Fibroblast of peridontal ligament (primary cell): ENCODE measurements around the gene MAS1.
"Not testable (repeated sequence)": the region's sequence is repeated elsewhere in the genome, so short reads cannot be mapped to it uniquely, and the experiment has no call there.

Experiments used
- DNase-seq: peaks from one replicate; pipeline ENCODE4 v3.0.0-alpha.2; 2010; ENCODE audit errors: extremely low read depth

MAS1 gene

DNA sequence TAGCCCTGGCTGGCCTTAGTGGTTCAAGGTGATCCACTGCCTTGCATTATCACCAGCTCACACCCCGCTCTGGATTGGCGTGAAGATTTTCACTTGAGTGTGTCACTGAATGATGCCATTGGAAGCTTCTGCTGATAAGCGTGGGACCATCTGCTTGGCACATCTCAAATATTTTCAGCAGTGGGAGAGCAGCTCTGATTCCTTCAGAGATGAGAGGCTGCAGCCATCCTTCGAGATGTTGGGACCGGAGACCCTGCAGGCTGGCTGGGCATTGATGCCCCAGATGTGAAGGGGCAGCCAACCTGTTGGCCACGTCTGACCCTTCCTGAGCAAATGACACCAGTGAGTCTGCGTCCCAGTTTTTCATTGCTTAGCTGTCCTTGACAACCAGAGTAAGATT is at the start of gene MAS1:
Gene MAS1, plus strand, starts transcription at position 197 of the 400 bp plus-strand sequence. CDS start 15,968 bp downstream, outside the sequence.
- no peak for DNase-seq

- peak; percentile 7 for DNase-seq
These were observed 48.8 kb upstream of the MAS1 start for GRCh38 chr6:159842035-159842434.

GRCh38 chr6:159844737-159845645 is 45.8 kb upstream of the MAS1 start:
- DNase-seq, result no peak

GRCh38 chr6:159848552-159848951 is 42.2 kb upstream of the MAS1 start:
- DNase-seq, result not testable (repeated sequence)

GRCh38 chr6:159849851-159850250 is 40.9 kb upstream of the MAS1 start:
- DNase-seq, result not testable (repeated sequence)

DNA sequence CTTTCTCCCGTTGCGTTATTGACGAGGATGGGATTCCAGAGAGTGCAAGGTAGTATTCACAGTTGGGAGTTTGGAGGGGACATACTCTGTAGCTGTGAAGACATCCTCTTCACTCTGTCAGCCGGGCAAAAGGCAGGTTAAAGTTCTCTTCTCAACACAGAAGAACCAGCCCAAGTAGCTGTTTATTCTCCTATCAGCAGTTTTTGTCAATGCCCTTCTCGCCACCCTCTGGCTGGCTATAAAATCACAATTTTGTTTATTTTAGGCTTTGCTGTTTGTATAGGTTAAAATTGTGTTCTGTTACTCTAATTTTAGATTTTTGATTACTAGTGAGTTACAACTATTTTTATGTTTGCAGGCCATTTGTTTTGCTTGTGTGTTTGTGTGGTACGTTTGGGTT is 37.9 kb upstream of the MAS1 start:
- DNase-seq, result peak; percentile 35

GRCh38 chr6:159853754-159854153 is 37.0 kb upstream of the MAS1 start:
- DNase-seq, result no peak

DNA sequence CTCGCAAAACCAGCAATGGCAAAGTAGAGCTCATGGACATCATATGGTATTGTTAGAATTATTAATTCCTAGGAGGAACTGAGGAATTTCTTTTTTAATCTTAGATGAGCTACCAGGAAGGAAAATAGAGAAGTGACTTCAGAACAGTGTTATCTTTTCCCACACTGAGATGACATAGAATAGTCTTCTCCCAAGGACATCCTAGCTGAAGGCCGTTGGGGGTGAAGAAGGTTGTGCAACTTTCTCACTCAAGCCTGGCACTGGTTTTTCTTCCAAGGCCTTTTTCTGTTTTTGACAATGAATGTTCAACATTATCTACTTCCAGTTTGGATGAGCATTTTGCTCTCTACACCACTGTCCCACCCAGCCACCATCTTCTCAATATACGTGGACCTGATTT is 35.8 kb upstream of the MAS1 start:
- no peak for DNase-seq

- DNase-seq, result no peak
These were observed 32.5 kb upstream of the MAS1 start for GRCh38 chr6:159858259-159858658.

- no peak for DNase-seq
These were observed 30.3 kb upstream of the MAS1 start for GRCh38 chr6:159860482-159860881.

DNA sequence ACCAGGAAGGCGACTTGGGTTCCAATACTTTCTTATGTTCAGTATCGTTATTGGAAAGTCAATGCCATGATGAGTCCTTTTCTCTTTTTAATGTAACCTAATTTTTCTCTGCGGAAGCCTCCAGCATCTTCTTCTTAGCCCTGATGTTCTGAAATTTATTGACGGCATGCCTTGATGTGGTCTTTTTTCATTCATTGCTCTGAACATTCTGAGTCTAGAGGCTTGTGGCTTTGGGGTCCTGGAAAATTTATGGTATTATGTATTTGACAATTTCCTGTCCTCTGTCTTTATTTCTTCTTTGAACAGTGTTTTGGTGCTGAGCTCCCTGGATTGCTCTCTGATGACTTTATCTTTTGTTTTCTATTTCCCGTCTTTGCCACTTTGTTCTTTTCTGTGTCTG is 28.7 kb upstream of the MAS1 start:
- no peak for DNase-seq

DNA sequence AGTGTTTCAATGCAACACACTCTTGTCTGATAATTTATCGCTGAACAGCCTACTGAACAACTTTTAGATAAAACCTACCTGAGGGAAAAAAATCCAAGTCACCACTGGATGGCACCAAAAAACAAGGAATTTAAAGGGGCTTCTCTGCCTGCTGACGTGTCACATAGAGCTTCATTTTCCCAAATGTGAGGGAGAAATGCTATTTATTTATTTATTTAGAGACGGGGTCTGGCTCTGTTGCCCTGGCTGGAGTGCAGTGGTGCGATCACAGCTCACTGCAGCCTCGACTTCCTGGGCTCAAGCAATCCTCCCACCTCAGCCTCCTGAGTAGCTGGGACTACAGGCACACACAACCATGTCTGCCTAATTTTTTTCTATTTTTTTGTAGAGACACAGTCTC is 27.4 kb upstream of the MAS1 start:
- peak; percentile 89 for DNase-seq

- no peak for DNase-seq
These were observed 25.4 kb upstream of the MAS1 start for GRCh38 chr6:159865226-159865920.

GRCh38 chr6:159866286-159867247 is 24.2 kb upstream of the MAS1 start:
- no peak for DNase-seq

- peak; percentile 14 for DNase-seq
These were observed 19.5 kb upstream of the MAS1 start for GRCh38 chr6:159871241-159871640.

DNA sequence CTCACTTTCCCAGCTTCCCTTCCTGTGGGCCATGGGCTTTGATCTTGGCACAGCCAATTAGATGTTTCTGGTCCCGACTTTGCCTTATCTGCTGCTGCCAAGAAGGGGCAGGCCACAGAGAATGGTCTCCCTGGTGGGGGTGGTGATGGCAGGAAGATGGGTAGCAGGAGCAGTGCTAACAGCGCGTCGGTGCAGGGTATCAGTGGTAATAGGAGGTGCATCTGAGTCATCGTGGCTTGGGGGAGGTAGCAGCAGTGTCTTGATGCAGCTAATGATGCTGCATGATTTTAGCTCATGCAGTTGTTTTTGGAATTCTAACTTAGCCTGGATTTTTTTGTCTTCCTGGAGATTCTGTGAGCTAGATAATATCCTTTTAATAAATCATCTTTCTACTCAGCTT is 18.9 kb upstream of the MAS1 start:
- no peak for DNase-seq

DNA sequence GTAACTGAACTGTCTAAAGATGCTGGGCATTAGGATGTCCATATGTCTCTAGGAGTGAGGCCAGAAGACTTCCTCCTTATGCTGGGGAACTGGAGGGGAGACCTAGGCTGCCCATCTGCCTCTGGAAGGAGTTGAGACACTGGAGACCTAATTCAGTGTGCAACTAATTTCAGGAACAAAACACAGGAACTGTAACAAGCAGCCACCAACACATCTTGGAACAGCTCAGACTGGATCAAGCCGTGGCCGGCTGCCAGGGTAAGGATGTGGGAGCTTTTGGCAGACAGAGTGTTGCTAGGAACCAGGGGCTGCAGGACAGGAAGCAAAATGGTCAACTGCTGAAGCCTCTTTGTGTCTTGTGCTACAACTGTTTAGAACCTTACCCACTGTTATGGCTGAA is 16.4 kb upstream of the MAS1 start:
- DNase-seq, result peak; percentile 8

- DNase-seq, result no peak
These were observed 15.6 kb upstream of the MAS1 start for GRCh38 chr6:159875194-159875593.

GRCh38 chr6:159876242-159876641 is 14.5 kb upstream of the MAS1 start:
- no peak for DNase-seq

DNA sequence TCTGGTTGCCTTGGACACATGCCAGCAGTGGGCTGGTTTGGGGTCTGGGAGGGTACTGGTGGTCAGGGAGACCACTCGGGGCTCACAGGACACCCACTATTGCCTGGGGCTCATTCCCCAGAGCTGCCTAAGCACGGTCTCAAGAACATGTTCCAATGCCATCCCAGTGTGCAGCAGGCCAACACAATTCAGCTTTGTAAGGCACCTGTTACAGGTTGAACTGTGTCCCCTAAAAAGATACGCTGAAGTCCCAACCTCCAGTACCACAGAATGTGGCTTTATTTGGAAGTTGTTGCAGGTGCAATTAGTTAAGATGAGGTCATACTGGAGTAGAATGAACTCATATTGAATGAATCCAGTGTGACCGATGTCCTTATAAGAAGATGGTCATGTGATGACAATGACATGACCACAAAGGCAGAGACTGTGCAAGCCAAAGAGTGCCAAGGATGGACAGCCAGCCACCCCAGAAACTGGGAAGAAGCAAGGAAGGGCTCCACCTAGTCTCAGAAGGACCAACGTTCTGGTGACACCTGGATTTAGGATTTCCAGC is 13.5 kb upstream of the MAS1 start:
- DNase-seq, result no peak

- no peak for DNase-seq
These were observed 12.4 kb upstream of the MAS1 start for GRCh38 chr6:159878341-159878740.

DNA sequence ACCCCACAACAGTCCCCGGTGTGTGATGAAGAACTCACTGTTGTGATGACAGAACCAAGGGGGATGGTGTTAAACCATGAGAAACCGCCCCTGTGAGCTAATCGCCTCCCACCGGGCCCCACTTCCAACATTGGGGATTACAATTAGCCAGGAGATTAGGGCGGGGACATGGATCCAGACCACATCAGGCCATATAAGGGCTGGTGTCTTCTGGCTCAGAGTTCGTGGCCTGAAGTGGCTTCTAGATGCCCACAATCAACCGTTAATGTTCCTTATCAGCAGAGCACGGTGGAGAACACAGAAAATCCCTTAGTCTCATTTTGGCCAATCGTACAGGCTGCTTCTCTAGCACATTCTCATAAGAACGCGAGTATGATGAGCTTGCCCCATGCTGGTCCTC is 10.9 kb upstream of the MAS1 start:
- DNase-seq, result no peak
